Stimulated activated CD4-positive, alpha-beta T cell treated with anti-CD3 and anti-CD28 coated beads, Interleukin-1b, Interleukin-23, amount 100 ng/mL, for 4 hours (primary cell): ENCODE results near the gene DNAJC22.

ENCODE experiments used
- DNase-seq, 2 donors: peaks; one replicate each; pipeline ENCODE4 v3.0.0-alpha.2; 2020; ENCODE audit warnings: low read depth in 2 of 2

Gene DNAJC22

GRCh38 chr12:49345051-49345824 is 1.4 kb upstream of the DNAJC22 start:
- DNase-seq, result no peak

GRCh38 chr12:49345825-49346658 is 646 bp upstream of the DNAJC22 start:
- DNase-seq, result no peak

- peak; percentile 74 to 76 for DNase-seq
Observed at GRCh38 chr12:49347311-49348193, 864 bp downstream of the DNAJC22 start.

GRCh38 chr12:49348781-49349180 is 2.1 kb downstream of the DNAJC22 start:
- no peak for DNase-seq

GRCh38 chr12:49349266-49349665 is 2.6 kb downstream of the DNAJC22 start:
- no peak for DNase-seq

- DNase-seq, result no peak
Observed at GRCh38 chr12:49352351-49352750, 5.7 kb downstream of the DNAJC22 start.

GRCh38 chr12:49355913-49356312 is 9.2 kb downstream of the DNAJC22 start:
- DNase-seq, result no peak

- no peak for DNase-seq
Observed at GRCh38 chr12:49357103-49357678, 10.5 kb downstream of the DNAJC22 start.

GRCh38 chr12:49358483-49359141 is 11.9 kb downstream of the DNAJC22 start:
- no peak for DNase-seq

- no peak for DNase-seq
Observed at GRCh38 chr12:49359671-49360070, 13.0 kb downstream of the DNAJC22 start.

GRCh38 chr12:49362077-49362476 is 15.4 kb downstream of the DNAJC22 start:
- no peak for DNase-seq

GRCh38 chr12:49364989-49365388 is 18.3 kb downstream of the DNAJC22 start:
- DNase-seq, result no peak

GRCh38 chr12:49365542-49365941 is 18.9 kb downstream of the DNAJC22 start:
- no peak for DNase-seq

GRCh38 chr12:49366096-49366651 is 19.5 kb downstream of the DNAJC22 start:
- DNase-seq, result no peak

GRCh38 chr12:49366652-49367380 is 20.1 kb downstream of the DNAJC22 start:
- DNase-seq, result peak; percentile 72 to 85

GRCh38 chr12:49367381-49368239 is 20.9 kb downstream of the DNAJC22 start, which contains the start of gene SPATS2:
SPATS2 (plus strand) TSS chr12:49367462; CDS start chr12:49461013, 93,551 bp downstream.
- peak in 1 of 2 donors; percentile 11 for DNase-seq

- no peak for DNase-seq
Observed at GRCh38 chr12:49368240-49368600, 21.5 kb downstream of the DNAJC22 start.

- no peak for DNase-seq
Observed at GRCh38 chr12:49369411-49370145, 22.9 kb downstream of the DNAJC22 start.
